HEK293T (cell line): ENCODE measurements around the gene LRRC45.

Source experiments
- ARNT ChIP-seq: fragments of 450-650 bp; IDR thresholded peaks from 2 replicates; pipeline ENCODE4 v1.6.1; 2017; ENCODE audit warnings: mild to moderate bottlenecking
- ELF4 ChIP-seq: fragments of 450-650 bp; IDR thresholded peaks from 2 replicates; pipeline ENCODE4 v1.6.1; 2017; ENCODE audit warnings: antibody characterized with exemption
- FOXA1 ChIP-seq: fragments of 450-650 bp; IDR thresholded peaks from 2 replicates; pipeline ENCODE4 v1.6.1; 2016; ENCODE audit warnings: mild to moderate bottlenecking
- FOXK2 ChIP-seq: fragments of 450-650 bp; IDR thresholded peaks from 2 replicates; pipeline ENCODE4 v1.6.1; 2016; ENCODE audit warnings: mild to moderate bottlenecking
- FOXM1 ChIP-seq: fragments of 450-650 bp; IDR thresholded peaks from 2 replicates; pipeline ENCODE4 v1.6.1; 2017; ENCODE audit warnings: mild to moderate bottlenecking, borderline replicate concordance
- SUZ12 ChIP-seq: fragments of 450-650 bp; IDR thresholded peaks from 2 replicates; pipeline ENCODE4 v1.6.1; 2016; ENCODE audit warnings: mild to moderate bottlenecking
- TARDBP ChIP-seq: fragments of 450-650 bp; IDR thresholded peaks from 2 replicates; pipeline ENCODE4 v1.6.1; 2016
- ZNF384 ChIP-seq: fragments of 450-650 bp; IDR thresholded peaks from 2 replicates; pipeline ENCODE4 v1.6.1; 2016

DNA sequence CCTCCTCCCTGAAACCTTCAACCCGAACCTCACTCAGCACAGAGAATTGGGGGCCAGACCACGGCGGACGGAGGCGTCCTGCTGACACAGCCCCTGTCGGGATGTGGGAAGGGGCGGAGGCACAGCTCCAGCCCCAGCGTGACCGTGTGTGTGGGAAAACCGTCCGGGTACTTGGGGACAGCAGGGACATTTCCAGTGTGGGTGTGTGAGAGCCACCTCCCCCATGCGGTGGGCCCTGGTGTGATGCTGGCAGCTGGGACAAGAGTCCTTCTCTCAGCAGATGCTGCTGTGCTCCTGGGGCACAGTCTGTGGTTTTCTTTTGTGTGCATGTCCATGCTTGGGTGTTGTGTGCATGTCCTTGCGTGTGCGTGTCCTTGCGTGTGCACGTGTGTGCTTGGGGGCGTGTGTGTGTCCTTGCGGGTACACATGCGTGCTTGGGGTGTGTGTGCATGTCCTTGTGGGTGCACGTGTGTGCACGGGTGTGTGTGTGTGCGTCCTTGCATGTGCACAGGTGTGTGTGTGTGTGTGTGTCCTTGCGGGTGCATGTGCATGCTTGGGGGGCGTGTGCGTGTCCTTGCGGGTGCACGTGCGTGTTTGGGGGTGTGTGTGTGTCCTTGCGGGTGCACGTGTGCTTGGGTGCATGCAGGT, 17.3 kb upstream of the LRRC45 start:
- TF ChIP-seq SUZ12 = no peak
- TF ChIP-seq ZNF384 = no peak
- TF ChIP-seq TARDBP = no peak
- no peak for TF ChIP-seq FOXM1
- TF ChIP-seq ELF4 = no peak
- TF ChIP-seq ARNT = no peak
- TF ChIP-seq FOXA1 = no peak
- no peak for TF ChIP-seq FOXK2
